Skeletal muscle satellite cell (primary cell): Measurements from ENCODE around the gene DCDC1.

Source experiments
- H3K27me3 ChIP-seq: 2 replicates; pipeline ENCODE4 v1.7.0; 2013; ENCODE audit warnings: low read length; ENCODE audit not compliant: control insufficient read depth, insufficient read depth
- H3K36me3 ChIP-seq: 2 replicates; pipeline ENCODE4 v1.7.0; 2013; ENCODE audit warnings: mild to moderate bottlenecking, control low read depth, low read length; ENCODE audit not compliant: insufficient read depth
- H3K4me1 ChIP-seq: 2 replicates; pipeline ENCODE4 v1.7.0; 2013; ENCODE audit warnings: low read length; ENCODE audit not compliant: control insufficient read depth, insufficient read depth
- H3K4me2 ChIP-seq: 2 replicates; pipeline ENCODE4 v1.7.0; 2013; ENCODE audit warnings: mild to moderate bottlenecking, low read length
- H3K4me3 ChIP-seq: 2 replicates; pipeline ENCODE4 v1.7.0; 2013; ENCODE audit warnings: low read length
- H3K9ac ChIP-seq: 2 replicates; pipeline ENCODE4 v1.7.0; 2013; ENCODE audit warnings: mild to moderate bottlenecking, low read depth, low read length, moderate library complexity
- H3K9me3 ChIP-seq: replicated peaks from 2 replicates; pipeline ENCODE4 v1.7.0; 2013; ENCODE audit warnings: mild to moderate bottlenecking, control low read depth, low read length

Gene DCDC1

DNA sequence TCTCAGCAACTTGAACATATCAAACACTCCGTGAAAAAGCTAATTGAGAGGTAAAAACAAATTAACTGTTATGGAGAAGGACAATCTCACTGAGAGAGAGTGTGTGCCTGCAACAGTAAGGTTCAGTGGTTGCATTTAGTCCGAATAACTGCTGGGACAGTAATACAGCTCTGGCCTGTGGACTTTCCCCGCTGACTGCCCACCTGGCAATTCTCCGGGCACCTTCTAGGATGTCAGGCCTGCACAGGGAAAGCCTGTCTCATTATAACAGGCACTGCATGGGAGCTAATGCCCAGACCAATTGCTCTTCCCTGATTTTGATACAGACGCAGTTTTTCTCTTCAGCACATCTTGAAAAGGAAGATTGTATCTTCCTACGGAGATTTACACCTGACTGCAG is 251.0 kb downstream of the DCDC1 start:
- H3K4me2 ChIP-seq, result no peak overlapping the region
- H3K36me3 ChIP-seq, result no peaks in the 10 kb centered on the region
- no peaks in the 10 kb centered on the region for H3K9me3 ChIP-seq
- H3K27me3 ChIP-seq, result no peaks in the 10 kb centered on the region
- H3K9ac ChIP-seq, result no peak overlapping the region
- H3K4me1 ChIP-seq, result no peaks in the 10 kb centered on the region
- no peak overlapping the region for H3K4me3 ChIP-seq

GRCh38 chr11:31117038-31117437 is 252.5 kb downstream of the DCDC1 start:
- H3K9me3 ChIP-seq, result no peaks in the 10 kb centered on the region
- no peaks in the 10 kb centered on the region for H3K27me3 ChIP-seq
- no peak overlapping the region for H3K4me3 ChIP-seq
- H3K36me3 ChIP-seq, result no peaks in the 10 kb centered on the region
- no peak overlapping the region for H3K4me2 ChIP-seq
- H3K9ac ChIP-seq, result no peak overlapping the region
- no peaks in the 10 kb centered on the region for H3K4me1 ChIP-seq

DNA sequence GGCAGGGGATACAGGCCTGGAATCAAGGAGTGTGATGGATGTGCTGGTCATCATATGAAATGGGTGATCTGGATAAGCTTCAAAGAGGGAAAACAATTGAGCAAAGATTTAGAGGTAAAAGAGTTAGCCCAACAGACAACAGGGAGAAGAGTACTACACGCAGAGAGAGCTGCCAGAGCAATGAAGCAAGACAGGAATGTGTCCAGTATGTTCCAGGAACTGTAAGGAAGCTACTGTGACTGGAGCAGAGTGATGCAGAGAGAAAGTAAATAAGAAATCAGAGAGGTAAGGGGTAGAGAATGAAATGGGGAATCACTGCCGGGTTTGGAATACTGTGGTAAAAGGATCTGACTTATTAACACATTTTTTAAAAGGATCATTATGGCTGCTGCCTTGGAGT is 255.1 kb downstream of the DCDC1 start:
- Histone ChIP-seq H3K36me3 (no peaks in the 10 kb centered on the region), H3K4me3 (no peak overlapping the region), H3K4me1 (no peaks in the 10 kb centered on the region), H3K27me3 (no peaks in the 10 kb centered on the region), H3K4me2 (no peak overlapping the region), H3K9ac (no peak overlapping the region), H3K9me3 (no peaks in the 10 kb centered on the region)

GRCh38 chr11:31110830-31111229 is 258.7 kb downstream of the DCDC1 start:
- Histone ChIP-seq H3K4me1 (no peaks in the 10 kb centered on the region), H3K4me3 (no peak overlapping the region), H3K9ac (no peak overlapping the region), H3K36me3 (no peaks in the 10 kb centered on the region), H3K27me3 (no peaks in the 10 kb centered on the region), H3K4me2 (no peak overlapping the region), H3K9me3 (no peaks in the 10 kb centered on the region)

- H3K4me1 ChIP-seq, result no peaks in the 10 kb centered on the region
- H3K9ac ChIP-seq, result no peak overlapping the region
- no peak overlapping the region for H3K4me2 ChIP-seq
- H3K4me3 ChIP-seq, result no peak overlapping the region
- no peaks in the 10 kb centered on the region for H3K27me3 ChIP-seq
- no peaks in the 10 kb centered on the region for H3K9me3 ChIP-seq
- no peaks in the 10 kb centered on the region for H3K36me3 ChIP-seq
Observed at GRCh38 chr11:31109446-31109845, 260.1 kb downstream of the DCDC1 start.

- Histone ChIP-seq H3K9ac (no peak overlapping the region), H3K9me3 (no peaks in the 10 kb centered on the region), H3K27me3 (no peaks in the 10 kb centered on the region), H3K4me3 (no peak overlapping the region), H3K4me1 (no peaks in the 10 kb centered on the region), H3K36me3 (no peaks in the 10 kb centered on the region), H3K4me2 (no peak overlapping the region)
Observed at GRCh38 chr11:31107649-31108048, 261.9 kb downstream of the DCDC1 start.

- Histone ChIP-seq H3K4me3 (no peak overlapping the region), H3K4me1 (no peaks in the 10 kb centered on the region), H3K9me3 (no peaks in the 10 kb centered on the region), H3K9ac (no peak overlapping the region), H3K4me2 (no peak overlapping the region), H3K27me3 (no peaks in the 10 kb centered on the region), H3K36me3 (no peaks in the 10 kb centered on the region)
Observed at GRCh38 chr11:31106968-31107576, 262.5 kb downstream of the DCDC1 start.

DNA sequence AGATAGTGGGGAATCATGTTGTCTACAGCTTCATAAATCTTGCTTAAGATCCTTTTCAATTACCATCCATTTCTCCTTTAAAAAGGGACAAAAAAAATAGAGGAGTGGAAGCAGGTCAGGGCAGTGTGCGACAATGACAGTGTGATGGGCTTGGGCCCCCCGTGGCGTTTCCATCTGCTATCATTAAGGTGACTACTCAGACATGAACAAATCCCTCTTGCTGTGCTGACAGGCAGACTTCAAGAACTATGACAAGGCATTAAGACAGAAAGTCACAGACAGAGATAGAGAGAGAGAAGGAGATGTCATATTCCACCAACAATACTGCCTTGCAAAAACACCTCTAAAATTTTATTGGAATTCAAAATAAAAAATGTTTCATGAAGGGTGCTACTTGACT is 263.2 kb downstream of the DCDC1 start:
- H3K36me3 ChIP-seq, result no peaks in the 10 kb centered on the region

GRCh38 chr11:31102875-31103274 is 266.7 kb downstream of the DCDC1 start:
- H3K4me1 ChIP-seq, result no peaks in the 10 kb centered on the region
- no peak overlapping the region for H3K9ac ChIP-seq
- H3K36me3 ChIP-seq, result no peaks in the 10 kb centered on the region
- H3K27me3 ChIP-seq, result no peaks in the 10 kb centered on the region
- no peaks in the 10 kb centered on the region for H3K9me3 ChIP-seq
- no peak overlapping the region for H3K4me2 ChIP-seq
- H3K4me3 ChIP-seq, result no peak overlapping the region

More for the DNA sequence above, 263.2 kb downstream of the DCDC1 start:
- H3K4me3 ChIP-seq, result no peak overlapping the region
- H3K4me2 ChIP-seq, result no peak overlapping the region
- H3K9ac ChIP-seq, result no peak overlapping the region
- H3K27me3 ChIP-seq, result no peaks in the 10 kb centered on the region
- H3K4me1 ChIP-seq, result no peaks in the 10 kb centered on the region
- H3K9me3 ChIP-seq, result no peaks in the 10 kb centered on the region

DNA sequence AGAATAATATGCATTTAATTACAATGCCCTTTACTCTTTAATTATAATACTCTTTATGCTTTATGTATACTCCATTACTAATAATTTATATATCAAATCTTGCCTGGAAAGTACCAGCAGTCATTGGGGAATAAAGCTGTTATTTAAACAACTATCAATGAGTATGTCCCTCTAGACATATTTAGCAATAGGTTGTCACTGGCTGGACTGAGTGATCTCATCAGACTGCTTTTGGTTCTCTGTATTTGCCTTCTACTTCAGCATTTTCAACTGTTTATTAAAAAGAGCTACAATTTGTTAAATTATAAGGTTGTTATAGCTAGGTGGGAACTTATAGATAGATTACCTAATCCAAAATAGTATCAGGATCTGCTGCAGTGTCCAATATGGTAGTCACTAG is 267.2 kb downstream of the DCDC1 start:
- H3K4me3 ChIP-seq, result no peak overlapping the region
- no peak overlapping the region for H3K4me2 ChIP-seq
- no peaks in the 10 kb centered on the region for H3K27me3 ChIP-seq
- H3K36me3 ChIP-seq, result no peaks in the 10 kb centered on the region
- H3K4me1 ChIP-seq, result no peaks in the 10 kb centered on the region
- H3K9me3 ChIP-seq, result no peaks in the 10 kb centered on the region
- H3K9ac ChIP-seq, result no peak overlapping the region

GRCh38 chr11:31096191-31096805 is 273.2 kb downstream of the DCDC1 start:
- Histone ChIP-seq H3K4me3 (no peak overlapping the region), H3K36me3 (no peaks in the 10 kb centered on the region), H3K9ac (no peak overlapping the region), H3K4me1 (no peaks in the 10 kb centered on the region), H3K9me3 (no peaks in the 10 kb centered on the region), H3K4me2 (no peak overlapping the region), H3K27me3 (no peaks in the 10 kb centered on the region)

GRCh38 chr11:31092638-31093037 is 276.9 kb downstream of the DCDC1 start:
- Histone ChIP-seq H3K4me3 (no peak overlapping the region), H3K4me2 (no peak overlapping the region), H3K4me1 (no peaks in the 10 kb centered on the region), H3K9me3 (peaks cover 3% of the 10 kb centered on the region), H3K27me3 (no peaks in the 10 kb centered on the region), H3K36me3 (no peaks in the 10 kb centered on the region), H3K9ac (no peak overlapping the region)
